HEK293 (cell line): ENCODE data around the gene TSBP1.

ENCODE experiments used
- CTCF ChIA-PET: fragments of 350-600 bp; formaldehyde crosslinking; extraction: SDS; loops from one replicate; lab custom pipeline; 2021; ENCODE audit warnings: antibody characterized with exemption; lab: Yijun Ruan, JAX
- POLR2A ChIA-PET: fragments of 300-600 bp; formaldehyde crosslinking; extraction: SDS; loops from one replicate; lab custom pipeline; 2020; ENCODE audit warnings: antibody characterized with exemption, inconsistent platforms; lab: Yijun Ruan, JAX
- H3K27ac ChIP-seq: fragments of 200-500 bp; sonication (Bioruptor generic); 2 replicates; pipeline ENCODE4 v1.5.1; 2014; ENCODE audit warnings: low read depth, low read length, control low read depth, inconsistent platforms; ENCODE audit errors: extremely low read depth
- H3K36me3 ChIP-seq, 2 experiments: fragments of 200-500 bp in 1 of 2; sonication (Bioruptor generic) in 1 of 2; 1 replicate in 1 of 2; 2 replicates in 1 of 2; pipeline ENCODE4 v1.5.1; 2014 to 2017; ENCODE audit warnings: inconsistent platforms in 2 of 2, low read length in 2 of 2; ENCODE audit not compliant: control insufficient read depth in 2 of 2, insufficient read depth in 1 of 2
- H3K4me1 ChIP-seq: fragments of 200-500 bp; sonication (Bioruptor generic); 2 replicates; pipeline ENCODE4 v1.5.1; 2014; ENCODE audit warnings: mild to moderate bottlenecking, low read length, inconsistent platforms; ENCODE audit not compliant: control insufficient read depth, insufficient read depth
- H3K4me3 ChIP-seq: 2 replicates; pipeline ENCODE4 v1.5.1; 2011; ENCODE audit warnings: low read depth, mild to moderate bottlenecking, control low read depth, low read length, moderate library complexity
- H3K9me3 ChIP-seq: fragments of 200-500 bp; sonication (Bioruptor generic); 2 replicates; pipeline ENCODE4 v1.5.1; 2014; ENCODE audit warnings: low read depth, low read length, inconsistent platforms; ENCODE audit not compliant: control insufficient read depth, insufficient read depth
- CTCF ChIP-seq: fragments of 450-650 bp; formaldehyde crosslinking; IDR thresholded peaks from 2 replicates; pipeline ENCODE4 v1.5.1; 2016; ENCODE audit warnings: missing biosample characterization, missing genetic modification characterization
- FEZF1 ChIP-seq: fragments of 450-650 bp; formaldehyde crosslinking; IDR thresholded peaks from 2 replicates; pipeline ENCODE4 v1.5.1; 2016; ENCODE audit warnings: missing biosample characterization, missing genetic modification characterization
- GLIS1 ChIP-seq: fragments of 450-650 bp; formaldehyde crosslinking; IDR thresholded peaks from 2 replicates; pipeline ENCODE4 v1.5.1; 2016; ENCODE audit warnings: missing biosample characterization, missing genetic modification characterization
- IKZF3 ChIP-seq: fragments of 450-650 bp; IDR thresholded peaks from 2 replicates; pipeline ENCODE4 v1.5.0; 2018; ENCODE audit warnings: missing biosample characterization, mild to moderate bottlenecking, missing genetic modification characterization, moderate library complexity
- KLF7 ChIP-seq: fragments of 450-650 bp; formaldehyde crosslinking; IDR thresholded peaks from 2 replicates; pipeline ENCODE4 v1.5.1; 2016; ENCODE audit warnings: missing biosample characterization, missing genetic modification characterization, borderline replicate concordance
- MEIS1 ChIP-seq: sonication (generic); formaldehyde crosslinking; IDR thresholded peaks from 2 replicates; pipeline ENCODE4 v1.8.1; 2022; ENCODE audit warnings: missing genetic modification reagents, mild to moderate bottlenecking, borderline replicate concordance
- PATZ1 ChIP-seq: fragments of 450-650 bp; formaldehyde crosslinking; IDR thresholded peaks from 2 replicates; pipeline ENCODE4 v1.5.1; 2016; ENCODE audit warnings: missing biosample characterization, missing genetic modification characterization
- PRDM1 ChIP-seq: fragments of 450-650 bp; formaldehyde crosslinking; IDR thresholded peaks from 2 replicates; pipeline ENCODE4; 2016; ENCODE audit warnings: missing biosample characterization, missing genetic modification characterization
- PRDM4 ChIP-seq: fragments of 450-650 bp; formaldehyde crosslinking; IDR thresholded peaks from 2 replicates; pipeline ENCODE4 v1.5.1; 2017; ENCODE audit warnings: missing biosample characterization, missing genetic modification characterization
- TRIM28 ChIP-seq: IDR thresholded peaks from 2 replicates; pipeline ENCODE4 v1.6.1; 2011; ENCODE audit warnings: low read length, control low read depth, borderline replicate concordance
- ZBTB17 ChIP-seq: fragments of 450-650 bp; formaldehyde crosslinking; IDR thresholded peaks from 2 replicates; pipeline ENCODE4 v1.5.1; 2016; ENCODE audit warnings: missing biosample characterization, missing genetic modification characterization
- ZBTB6 ChIP-seq: fragments of 450-650 bp; formaldehyde crosslinking; IDR thresholded peaks from 2 replicates; pipeline ENCODE4 v1.5.1; 2017; ENCODE audit warnings: missing biosample characterization, missing genetic modification characterization
- ZBTB8A ChIP-seq: fragments of 450-650 bp; formaldehyde crosslinking; IDR thresholded peaks from 2 replicates; pipeline ENCODE4 v1.5.1; 2016; ENCODE audit warnings: missing biosample characterization, missing genetic modification characterization
- ZFHX2 ChIP-seq: fragments of 450-650 bp; formaldehyde crosslinking; conservative IDR thresholded peaks from 2 replicates; pipeline ENCODE4 v1.5.1; 2016; ENCODE audit warnings: missing biosample characterization, missing genetic modification characterization
- ZFP3 ChIP-seq: fragments of 450-650 bp; formaldehyde crosslinking; IDR thresholded peaks from 2 replicates; pipeline ENCODE4 v1.5.1; 2016; ENCODE audit warnings: low read depth, missing biosample characterization, missing genetic modification characterization
- ZNF16 ChIP-seq: fragments of 450-650 bp; formaldehyde crosslinking; IDR thresholded peaks from 2 replicates; pipeline ENCODE4 v1.5.1; 2016; ENCODE audit warnings: low read depth, missing biosample characterization, missing genetic modification characterization
- ZNF174 ChIP-seq: fragments of 450-650 bp; formaldehyde crosslinking; IDR thresholded peaks from 2 replicates; pipeline ENCODE4 v1.5.0; 2017; ENCODE audit warnings: missing biosample characterization, mild to moderate bottlenecking, missing genetic modification characterization
- ZNF2 ChIP-seq: fragments of 450-650 bp; formaldehyde crosslinking; IDR thresholded peaks from 2 replicates; pipeline ENCODE4 v1.5.1; 2016; ENCODE audit warnings: missing biosample characterization, missing genetic modification characterization
- ZNF335 ChIP-seq: fragments of 450-650 bp; formaldehyde crosslinking; conservative IDR thresholded peaks from 2 replicates; pipeline ENCODE4 v1.5.1; 2016; ENCODE audit warnings: missing biosample characterization, missing genetic modification characterization
- ZNF366 ChIP-seq: fragments of 450-650 bp; formaldehyde crosslinking; conservative IDR thresholded peaks from 2 replicates; pipeline ENCODE4 v1.5.1; 2016; ENCODE audit warnings: missing biosample characterization, missing genetic modification characterization
- ZNF394 ChIP-seq: fragments of 450-650 bp; formaldehyde crosslinking; IDR thresholded peaks from 2 replicates; pipeline ENCODE4 v1.5.1; 2016; ENCODE audit warnings: missing biosample characterization, missing genetic modification characterization, mild to moderate bottlenecking, moderate library complexity, borderline replicate concordance
- ZNF561 ChIP-seq: fragments of 450-650 bp; IDR thresholded peaks from 2 replicates; pipeline ENCODE4 v1.5.1; 2018; ENCODE audit warnings: missing biosample characterization, missing genetic modification characterization, borderline replicate concordance
- ZNF596 ChIP-seq: fragments of 450-650 bp; IDR thresholded peaks from 2 replicates; pipeline ENCODE4 v1.5.0; 2018; ENCODE audit warnings: missing biosample characterization, mild to moderate bottlenecking, missing genetic modification characterization, moderate library complexity
- ZNF654 ChIP-seq: fragments of 450-650 bp; formaldehyde crosslinking; IDR thresholded peaks from 2 replicates; pipeline ENCODE4 v1.5.1; 2016; ENCODE audit warnings: low read depth, missing biosample characterization, missing genetic modification characterization
- ZNF660 ChIP-seq: fragments of 450-650 bp; IDR thresholded peaks from 2 replicates; pipeline ENCODE4 v1.5.1; 2018; ENCODE audit warnings: missing biosample characterization, mild to moderate bottlenecking, missing genetic modification characterization
- ZNF843 ChIP-seq: fragments of 450-650 bp; formaldehyde crosslinking; IDR thresholded peaks from 2 replicates; pipeline ENCODE4 v1.5.1; 2016; ENCODE audit warnings: missing biosample characterization, missing genetic modification characterization
- ZSCAN4 ChIP-seq: fragments of 450-650 bp; formaldehyde crosslinking; IDR thresholded peaks from 2 replicates; pipeline ENCODE4 v1.5.1; 2017; ENCODE audit warnings: missing biosample characterization, missing genetic modification characterization

The TSBP1 gene

GRCh38 chr6:32415521-32416019 lies 43.9 kb upstream of the TSBP1 start:
- no peaks in the 10 kb centered on the region for H3K4me1 ChIP-seq
- TF ChIP-seq ZBTB17 (tag by site-specific recombination) (peak; percentile 63), PRDM4 (tag by site-specific recombination) (peak; percentile 50), ZNF561 (tag by site-specific recombination) (peak; percentile 43; the same call in 1 of the 2 replicates), ZBTB8A (tag by site-specific recombination) (peak; percentile 12; the same call in 1 of the 2 replicates), TRIM28 (no peak), ZFHX2 (tag by site-specific recombination) (0 out of 2 replicates have a peak, but pooled peaks have one; percentile 25), ZNF174 (tag by site-specific recombination) (no peak), MEIS1 (CRISPR knock-in tag) (no peak), ZNF654 (tag by site-specific recombination) (peak; percentile 92), ZNF335 (tag by site-specific recombination) (peak; percentile 40), ZNF394 (tag by site-specific recombination) (0 out of 2 replicates have a peak, but pooled peaks have one; percentile 31), ZNF596 (tag by site-specific recombination) (peak; percentile 70), CTCF (tag by site-specific recombination) (peak; percentile 26; the same call in 1 of the 2 replicates), KLF7 (tag by site-specific recombination) (no peak), IKZF3 (tag by site-specific recombination) (peak; percentile 41; the same call in 1 of the 2 replicates), ZBTB6 (no peak), ZNF660 (tag by site-specific recombination) (peak; percentile 50; the same call in 1 of the 2 replicates), ZSCAN4 (tag by site-specific recombination) (no peak), PRDM1 (peak; percentile 54), FEZF1 (no peak), ZNF843 (tag by site-specific recombination) (no peak), ZFP3 (tag by site-specific recombination) (no peak), GLIS1 (tag by site-specific recombination) (no peak), PATZ1 (tag by site-specific recombination) (0 out of 2 replicates have a peak, but pooled peaks have one; percentile 7), ZNF2 (tag by site-specific recombination) (0 out of 2 replicates have a peak, but pooled peaks have one; percentile 28), ZNF16 (tag by site-specific recombination) (no peak), ZNF366 (tag by site-specific recombination) (peak; percentile 70; the same call in 1 of the 2 replicates)
- H3K4me3 ChIP-seq, result peak overlapping the region; percentile 22
- no peaks in the 10 kb centered on the region for H3K9me3 ChIP-seq
- no peak overlapping the region for H3K27ac ChIP-seq
- CTCF ChIA-PET, result interaction anchor here (0.6 to 11.0 kb wide), 15 partner anchors 10 to 453 kb away, joined by 3 to 179 read pairs (median 24); no protein-coding TSS in a partner anchor
- POLR2A ChIA-PET, result no interaction called here
- no peaks in the 10 kb centered on the region for H3K36me3 ChIP-seq
